ENCODE data around the gene RNPC3. TPM values are rescaled to one million over a fixed set of nuclear protein-coding genes. Genes with fewer than 3 reads are reported as not detected.
A peak's percentile ranks its signal among the peaks of the same experiment; 100 is the strongest.

The RNPC3 gene
- total RNA-seq, 2 donors from 2014 or later, result 38.6 to 41.1 TPM

- Histone ChIP-seq H3K27me3 (replicated peaks; ENCODE audit: insufficient read depth) (no peaks in the 10 kb centered on the region), H3K36me3 (no peaks in the 10 kb centered on the region), H3K4me1 (ENCODE audit: control insufficient read depth in 1 of 2, low read depth in 2 of 2) (no peaks in the 10 kb centered on the region), H3K4me3 (no peak overlapping the region), H3K9me3 (no peaks in the 10 kb centered on the region), H3K27ac (no peak overlapping the region)
- TF ChIP-seq, protein P1, sequence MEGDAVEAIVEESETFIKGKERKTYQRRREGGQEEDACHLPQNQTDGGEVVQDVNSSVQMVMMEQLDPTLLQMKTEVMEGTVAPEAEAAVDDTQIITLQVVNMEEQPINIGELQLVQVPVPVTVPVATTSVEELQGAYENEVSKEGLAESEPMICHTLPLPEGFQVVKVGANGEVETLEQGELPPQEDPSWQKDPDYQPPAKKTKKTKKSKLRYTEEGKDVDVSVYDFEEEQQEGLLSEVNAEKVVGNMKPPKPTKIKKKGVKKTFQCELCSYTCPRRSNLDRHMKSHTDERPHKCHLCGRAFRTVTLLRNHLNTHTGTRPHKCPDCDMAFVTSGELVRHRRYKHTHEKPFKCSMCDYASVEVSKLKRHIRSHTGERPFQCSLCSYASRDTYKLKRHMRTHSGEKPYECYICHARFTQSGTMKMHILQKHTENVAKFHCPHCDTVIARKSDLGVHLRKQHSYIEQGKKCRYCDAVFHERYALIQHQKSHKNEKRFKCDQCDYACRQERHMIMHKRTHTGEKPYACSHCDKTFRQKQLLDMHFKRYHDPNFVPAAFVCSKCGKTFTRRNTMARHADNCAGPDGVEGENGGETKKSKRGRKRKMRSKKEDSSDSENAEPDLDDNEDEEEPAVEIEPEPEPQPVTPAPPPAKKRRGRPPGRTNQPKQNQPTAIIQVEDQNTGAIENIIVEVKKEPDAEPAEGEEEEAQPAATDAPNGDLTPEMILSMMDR (IDR thresholded peaks at IDR 0.05), result no peak
- no peak for DNase-seq (ENCODE audit: low spot score)
- no peak for ATAC-seq (ENCODE audit: insufficient number of reproducible peaks, low FRiP score, low read depth)
Measured at GRCh38 chr1:103496014-103496635, 29.4 kb upstream of the RNPC3 start.

GRCh38 chr1:103497404-103497803 is 28.1 kb upstream of the RNPC3 start:
- no peak for DNase-seq (ENCODE audit: low spot score)
- Histone ChIP-seq H3K9me3 (no peaks in the 10 kb centered on the region), H3K4me1 (ENCODE audit: control insufficient read depth in 1 of 2, low read depth in 2 of 2) (no peaks in the 10 kb centered on the region), H3K27me3 (replicated peaks; ENCODE audit: insufficient read depth) (no peaks in the 10 kb centered on the region), H3K27ac (no peak overlapping the region), H3K36me3 (no peaks in the 10 kb centered on the region), H3K4me3 (no peak overlapping the region)
- TF ChIP-seq, protein P1 (IDR thresholded peaks at IDR 0.05), result no peak
- ATAC-seq (ENCODE audit: insufficient number of reproducible peaks, low FRiP score, low read depth), result no peak

GRCh38 chr1:103509250-103509649 is 16.2 kb upstream of the RNPC3 start:
- ATAC-seq (ENCODE audit: insufficient number of reproducible peaks, low FRiP score, low read depth) (no peak), DNase-seq (ENCODE audit: low spot score) (no peak)
- Histone ChIP-seq H3K9me3 (no peaks in the 10 kb centered on the region), H3K27ac (no peak overlapping the region), H3K4me1 (ENCODE audit: control insufficient read depth in 1 of 2, low read depth in 2 of 2) (no peaks in the 10 kb centered on the region), H3K27me3 (replicated peaks; ENCODE audit: insufficient read depth) (no peaks in the 10 kb centered on the region), H3K36me3 (no peaks in the 10 kb centered on the region), H3K4me3 (no peak overlapping the region)
- TF ChIP-seq, protein P1 (IDR thresholded peaks at IDR 0.05), result no peak

DNA sequence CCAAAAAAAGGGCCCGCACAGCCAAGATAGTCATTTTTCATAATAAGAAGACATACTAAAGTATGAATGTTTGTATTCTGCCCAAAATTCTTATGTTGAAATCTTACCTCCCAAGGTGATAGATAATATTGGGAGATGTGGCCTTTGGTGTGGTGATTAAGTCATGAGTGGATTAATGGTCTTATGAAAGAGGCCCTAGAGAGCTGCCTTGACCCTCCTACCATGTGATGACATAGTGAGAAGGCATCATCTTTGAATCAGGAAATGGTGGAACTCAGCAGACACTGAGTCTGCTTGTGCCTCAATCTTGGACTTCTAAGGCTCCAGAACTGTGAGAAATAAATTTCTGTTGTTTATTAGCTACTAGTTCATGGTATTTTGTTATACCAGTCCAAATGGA is 11.8 kb upstream of the RNPC3 start:
- Histone ChIP-seq H3K27me3 (replicated peaks; ENCODE audit: insufficient read depth) (no peaks in the 10 kb centered on the region), H3K4me3 (no peak overlapping the region), H3K4me1 (ENCODE audit: control insufficient read depth in 1 of 2, low read depth in 2 of 2) (no peaks in the 10 kb centered on the region), H3K9me3 (no peaks in the 10 kb centered on the region), H3K36me3 (no peaks in the 10 kb centered on the region), H3K27ac (no peak overlapping the region)
- no peak for DNase-seq (ENCODE audit: low spot score)
- TF ChIP-seq, protein P1 (IDR thresholded peaks at IDR 0.05), result no peak
- no peak for ATAC-seq (ENCODE audit: insufficient number of reproducible peaks, low FRiP score, low read depth)

DNA sequence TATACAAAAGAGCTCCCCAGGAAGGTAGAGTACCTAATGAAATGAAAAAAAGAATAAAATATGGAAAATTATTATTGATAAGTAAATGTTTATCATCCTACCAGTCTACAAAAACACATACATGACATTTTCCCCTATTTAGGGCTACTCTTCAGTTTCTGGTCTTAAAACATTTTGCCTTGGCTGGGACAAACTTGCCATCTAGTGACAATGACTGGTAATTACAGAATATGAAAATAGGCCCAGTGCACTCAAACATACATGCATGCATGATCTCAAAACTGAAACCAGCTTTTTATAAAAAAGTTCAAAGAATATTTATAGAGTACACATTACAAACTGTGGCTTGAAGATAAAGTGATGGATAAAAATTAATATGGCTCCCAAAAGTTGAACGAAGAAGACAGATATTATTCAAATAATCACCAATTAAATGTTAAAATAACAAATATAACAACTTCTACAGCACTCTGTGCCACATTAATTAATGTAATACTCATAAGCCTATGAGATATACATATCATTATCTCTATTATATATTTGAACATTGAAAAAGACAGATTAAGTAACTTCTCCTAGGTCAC is 10.5 kb upstream of the RNPC3 start:
- H3K4me3 ChIP-seq, result no peak overlapping the region
- DNase-seq (ENCODE audit: low spot score) (no peak), ATAC-seq (ENCODE audit: insufficient number of reproducible peaks, low FRiP score, low read depth) (peak; percentile 36)
- no peaks in the 10 kb centered on the region for H3K36me3 ChIP-seq
- no peaks in the 10 kb centered on the region for H3K9me3 ChIP-seq
- no peaks in the 10 kb centered on the region for H3K4me1 ChIP-seq (ENCODE audit: control insufficient read depth in 1 of 2, low read depth in 2 of 2)
- H3K27ac ChIP-seq, result no peak overlapping the region
- no peaks in the 10 kb centered on the region for H3K27me3 ChIP-seq (replicated peaks; ENCODE audit: insufficient read depth)
- TF ChIP-seq, protein P1 (IDR thresholded peaks at IDR 0.05), result peak; percentile 67

Data from thoracic aorta (tissue), 2 donors.